GM12801 (cell line): ENCODE measurements around the gene PPP2R2C.

Experiments
- CTCF ChIP-seq: IDR thresholded peaks from one replicate; pipeline ENCODE4 v1.5.1; 2011; ENCODE audit warnings: control low read depth; ENCODE audit not compliant: insufficient read length; ENCODE audit errors: extremely low read depth

PPP2R2C gene

DNA sequence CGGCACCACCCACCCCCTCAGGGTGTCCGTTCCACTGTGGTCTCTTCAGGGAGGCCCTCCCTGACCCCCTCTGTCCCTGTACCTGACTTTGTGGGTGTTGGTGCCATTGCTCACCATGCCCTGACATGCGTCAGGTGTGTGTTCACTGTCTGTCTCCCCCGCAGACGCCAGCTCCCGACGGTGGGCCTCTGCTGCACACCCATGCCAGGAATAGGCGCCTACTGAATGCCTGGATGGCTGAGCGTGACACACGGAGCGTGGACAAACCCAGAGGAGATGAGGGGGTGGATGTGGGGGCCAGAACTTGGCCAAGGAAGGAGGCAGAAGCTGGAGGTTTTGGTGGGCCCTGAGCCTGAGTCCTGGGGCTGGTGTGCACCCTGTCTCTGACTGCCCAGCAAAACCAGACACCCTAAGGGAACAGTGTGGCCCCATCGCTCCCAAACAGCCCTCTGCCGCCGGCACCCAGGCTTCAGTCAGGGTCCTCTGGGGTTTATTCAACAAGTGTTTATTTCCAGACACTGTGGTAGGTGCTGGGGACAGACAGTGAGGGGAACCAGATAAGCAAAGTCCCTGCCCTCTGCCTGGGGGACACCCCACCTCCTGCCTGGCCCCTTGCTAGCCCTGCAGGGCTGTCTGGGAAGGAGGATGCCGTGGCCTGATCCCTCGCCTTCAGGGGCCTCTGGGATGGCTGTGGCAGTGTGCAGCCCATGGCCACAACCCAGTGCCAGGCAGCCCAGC, 125.9 kb downstream of the PPP2R2C start:
- TF ChIP-seq CTCF: no peak

GRCh38 chr4:6345866-6346265, 126.5 kb downstream of the PPP2R2C start:
- no peak for TF ChIP-seq CTCF

- TF ChIP-seq CTCF: no peak
Measured at GRCh38 chr4:6345096-6345830, 127.2 kb downstream of the PPP2R2C start.

DNA sequence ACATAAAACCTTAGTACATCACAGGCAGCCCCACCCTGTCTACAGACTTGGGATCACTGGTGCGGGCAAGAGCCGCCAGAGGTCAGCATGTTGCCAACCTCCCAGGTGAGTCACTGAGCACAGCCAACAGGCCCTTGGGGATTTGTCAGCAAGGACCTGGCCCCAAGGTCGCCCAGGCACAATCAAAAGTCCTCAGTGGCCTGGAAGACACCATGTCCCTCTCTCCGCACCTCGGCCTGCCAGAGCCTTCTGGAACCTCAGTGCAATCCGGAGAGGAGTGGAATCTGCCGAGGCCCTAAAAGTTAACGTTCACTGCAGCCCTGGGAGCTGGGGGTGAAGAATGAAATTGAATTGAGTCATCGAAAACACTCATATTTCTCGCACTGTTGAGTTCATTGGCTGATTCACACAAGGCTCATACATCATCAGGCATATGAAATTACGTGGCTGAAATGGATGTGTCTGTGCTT, 128.4 kb downstream of the PPP2R2C start:
- TF ChIP-seq CTCF: no peak

GRCh38 chr4:6342530-6343293, 129.7 kb downstream of the PPP2R2C start:
- TF ChIP-seq CTCF: no peak

DNA sequence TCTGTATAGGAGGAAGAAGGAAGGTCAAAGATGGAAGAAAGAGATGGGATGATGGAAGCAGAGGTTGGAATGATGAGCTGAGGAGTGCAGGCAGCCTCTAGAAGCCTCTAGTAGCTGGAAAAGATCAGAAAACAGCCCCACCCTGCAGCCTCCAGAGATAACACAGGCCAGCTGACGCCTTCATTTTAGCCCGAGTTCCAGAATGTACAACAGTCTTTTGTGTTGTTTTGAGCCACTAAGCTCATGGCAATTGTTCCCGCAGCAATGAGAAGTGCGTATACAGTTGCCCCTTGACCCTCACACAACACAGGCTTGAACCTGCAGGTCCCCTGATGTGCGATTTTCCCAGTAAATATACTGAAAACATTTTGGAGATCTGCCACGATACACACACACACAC, 130.7 kb downstream of the PPP2R2C start:
- no peak for TF ChIP-seq CTCF

DNA sequence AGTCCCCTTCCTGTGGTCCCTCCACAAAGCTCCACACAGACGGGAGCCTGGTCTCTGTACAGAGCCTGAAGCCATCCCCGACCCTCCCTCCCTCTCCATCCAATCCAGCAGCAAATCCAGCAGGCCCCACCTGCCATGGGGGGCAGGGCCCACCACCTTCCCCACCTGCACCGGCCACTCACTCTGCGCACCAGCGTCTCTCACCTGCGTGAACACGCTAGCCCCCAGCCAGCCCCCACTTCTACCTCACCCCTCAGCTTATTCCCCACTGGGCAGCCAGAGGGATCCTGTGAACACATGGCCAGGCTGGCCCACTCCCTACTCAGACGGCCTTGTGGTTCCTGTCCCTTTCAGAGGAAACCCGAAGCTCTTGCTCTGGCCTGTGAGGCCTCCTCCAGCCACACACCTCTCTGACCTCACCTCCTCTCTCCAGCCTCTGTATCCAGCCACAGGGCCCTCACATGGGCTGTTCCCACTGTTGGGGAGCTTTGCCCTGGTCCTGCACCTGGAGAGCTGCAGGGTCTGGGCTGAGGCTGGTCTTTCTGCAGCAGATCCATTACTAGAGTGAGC, 131.9 kb downstream of the PPP2R2C start:
- no peak for TF ChIP-seq CTCF
